Right lobe of liver (tissue), 4 donors: ENCODE data around the gene KLRC1.

ENCODE experiments used
- CTCF ChIP-seq, 4 donors: fragments of 200-600 bp in 3 of 4; fragments of 450-650 bp in 1 of 4; IDR thresholded peaks; one replicate each; pipeline versions ENCODE4 v1.5.1 to v1.8.0; 2016 to 2022; ENCODE audit warnings: antibody characterized with exemption in 4 of 4, mild to moderate bottlenecking in 2 of 4
- POLR2A ChIP-seq: fragments of 450-650 bp; IDR thresholded peaks from one replicate; pipeline ENCODE4 v1.6.1; 2017; ENCODE audit warnings: antibody characterized with exemption, mild to moderate bottlenecking
- donor health status: DM: no; HTN: no; CAD: no.
- donor health status: DM: no; HTN: no; CAD: no.
- donor health status: DM: no; HTN: yes; CAD: no.

- TF ChIP-seq CTCF (IDR thresholded peaks at IDR 0.05) (no peak), POLR2A (no peak)
Observed at GRCh38 chr12:10398168-10398567, 55.0 kb downstream of the KLRC1 start.
